Measurements from ENCODE around the gene C1GALT1. TPM values are rescaled to one million over a fixed set of nuclear protein-coding genes. Genes with fewer than 3 reads are reported as not detected.

C1GALT1 gene
- total RNA-seq, 6 donors from 2014 or later = 11.5 to 75.9 (median 34.7) TPM

GRCh38 chr7:7183838-7184463 lies 1.6 kb downstream of the C1GALT1 start:
- TF ChIP-seq POLR2AphosphoS5 (IDR thresholded peaks at IDR 0.05) = no peak
- H3K9me3 ChIP-seq = no peaks in the 10 kb centered on the region
- peaks cover 18 to 35% (median 20%) of the 10 kb centered on the region in 4 donors for H3K4me1 ChIP-seq
- peak overlapping the region in 3 of 4 donors; percentile 93 to 98 (median 97) for H3K27ac ChIP-seq
- H3K27me3 ChIP-seq = no peaks in the 10 kb centered on the region
- no peak for DNase-seq
- no peak for ATAC-seq (ENCODE audit: low FRiP score in 2 of 2)
- 41 to 49% methylated on average over 4 of the region's 4 CpGs for WGBS, 2 donors
- H3K4me3 ChIP-seq = peak overlapping the region in 3 of 4 donors; percentile 71 to 86 (median 82)
- no peaks in the 10 kb centered on the region for H3K36me3 ChIP-seq

GRCh38 chr7:7185371-7185989 lies 3.1 kb downstream of the C1GALT1 start:
- Histone ChIP-seq H3K4me1 (peaks cover 18 to 35% (median 20%) of the 10 kb centered on the region in 4 donors), H3K27ac (no peak overlapping the region), H3K4me3 (no peak overlapping the region), H3K27me3 (no peaks in the 10 kb centered on the region), H3K36me3 (no peaks in the 10 kb centered on the region), H3K9me3 (no peaks in the 10 kb centered on the region)
- 89 to 91% methylated on average over 7 of the region's 7 CpGs for WGBS, 2 donors
- ATAC-seq (ENCODE audit: low FRiP score in 2 of 2) = no peak
- TF ChIP-seq CTCF (IDR thresholded peaks at IDR 0.05) (no peak), POLR2AphosphoS5 (IDR thresholded peaks at IDR 0.05) (no peak), POLR2A (IDR thresholded peaks at IDR 0.05) (no peak), EP300 (IDR thresholded peaks at IDR 0.05) (no peak)
- DNase-seq = no peak

GRCh38 chr7:7188091-7188490 lies 5.7 kb downstream of the C1GALT1 start:
- no peak for TF ChIP-seq CTCF (IDR thresholded peaks at IDR 0.05)
- TF ChIP-seq EP300 (IDR thresholded peaks at IDR 0.05) = no peak
- no peak for TF ChIP-seq POLR2AphosphoS5 (IDR thresholded peaks at IDR 0.05)
- no peak for TF ChIP-seq POLR2A (IDR thresholded peaks at IDR 0.05)
- Histone ChIP-seq H3K27ac (no peak overlapping the region), H3K9me3 (no peaks in the 10 kb centered on the region), H3K4me3 (no peak overlapping the region), H3K4me1 (peaks cover 11 to 28% (median 14%) of the 10 kb centered on the region in 4 donors), H3K27me3 (no peaks in the 10 kb centered on the region), H3K36me3 (no peaks in the 10 kb centered on the region)
- DNase-seq (no peak), ATAC-seq (ENCODE audit: low FRiP score in 2 of 2) (no peak)

GRCh38 chr7:7188742-7189141 lies 6.4 kb downstream of the C1GALT1 start:
- WGBS, 2 donors = 93 to 96% methylated on average over 4 of the region's 4 CpGs
- H3K4me3 ChIP-seq = no peak overlapping the region
- no peaks in the 10 kb centered on the region for H3K36me3 ChIP-seq
- no peak overlapping the region for H3K27ac ChIP-seq
- TF ChIP-seq POLR2AphosphoS5 (IDR thresholded peaks at IDR 0.05) (no peak), POLR2A (IDR thresholded peaks at IDR 0.05) (no peak), CTCF (IDR thresholded peaks at IDR 0.05) (no peak), EP300 (IDR thresholded peaks at IDR 0.05) (no peak)
- no peaks in the 10 kb centered on the region for H3K9me3 ChIP-seq
- H3K27me3 ChIP-seq = no peaks in the 10 kb centered on the region
- H3K4me1 ChIP-seq = peaks cover 8 to 25% (median 11%) of the 10 kb centered on the region in 4 donors
- DNase-seq (no peak), ATAC-seq (ENCODE audit: low FRiP score in 2 of 2) (no peak)

GRCh38 chr7:7190142-7190541 lies 7.8 kb downstream of the C1GALT1 start:
- Histone ChIP-seq H3K36me3 (no peaks in the 10 kb centered on the region), H3K4me1 (peaks cover 0 to 11% (median 2%) of the 10 kb centered on the region in 4 donors), H3K4me3 (no peak overlapping the region), H3K9me3 (no peaks in the 10 kb centered on the region), H3K27me3 (no peaks in the 10 kb centered on the region), H3K27ac (no peak overlapping the region)
- no peak for ATAC-seq (ENCODE audit: low FRiP score in 2 of 2)
- WGBS, 2 donors = 75 to 81% methylated on average over 5 of the region's 5 CpGs
- no peak for DNase-seq
- TF ChIP-seq POLR2A (IDR thresholded peaks at IDR 0.05) = no peak
- no peak for TF ChIP-seq CTCF (IDR thresholded peaks at IDR 0.05)
- TF ChIP-seq EP300 (IDR thresholded peaks at IDR 0.05) = no peak
- TF ChIP-seq POLR2AphosphoS5 (IDR thresholded peaks at IDR 0.05) = no peak

All from upper lobe of left lung (tissue), 6 donors.